Measurements from ENCODE around the gene PLSCR3. TPM values are rescaled to one million over a fixed set of nuclear protein-coding genes. Genes with fewer than 3 reads are reported as not detected.

The PLSCR3 gene
- total RNA-seq, 4 donors from 2014 or later: 9.1 to 21.3 (median 16.2) TPM

GRCh38 chr17:7408863-7409262 lies 14.5 kb upstream of the PLSCR3 start:
- TF ChIP-seq, protein P1, sequence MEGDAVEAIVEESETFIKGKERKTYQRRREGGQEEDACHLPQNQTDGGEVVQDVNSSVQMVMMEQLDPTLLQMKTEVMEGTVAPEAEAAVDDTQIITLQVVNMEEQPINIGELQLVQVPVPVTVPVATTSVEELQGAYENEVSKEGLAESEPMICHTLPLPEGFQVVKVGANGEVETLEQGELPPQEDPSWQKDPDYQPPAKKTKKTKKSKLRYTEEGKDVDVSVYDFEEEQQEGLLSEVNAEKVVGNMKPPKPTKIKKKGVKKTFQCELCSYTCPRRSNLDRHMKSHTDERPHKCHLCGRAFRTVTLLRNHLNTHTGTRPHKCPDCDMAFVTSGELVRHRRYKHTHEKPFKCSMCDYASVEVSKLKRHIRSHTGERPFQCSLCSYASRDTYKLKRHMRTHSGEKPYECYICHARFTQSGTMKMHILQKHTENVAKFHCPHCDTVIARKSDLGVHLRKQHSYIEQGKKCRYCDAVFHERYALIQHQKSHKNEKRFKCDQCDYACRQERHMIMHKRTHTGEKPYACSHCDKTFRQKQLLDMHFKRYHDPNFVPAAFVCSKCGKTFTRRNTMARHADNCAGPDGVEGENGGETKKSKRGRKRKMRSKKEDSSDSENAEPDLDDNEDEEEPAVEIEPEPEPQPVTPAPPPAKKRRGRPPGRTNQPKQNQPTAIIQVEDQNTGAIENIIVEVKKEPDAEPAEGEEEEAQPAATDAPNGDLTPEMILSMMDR (IDR thresholded peaks at IDR 0.05; ENCODE audit: low read depth): no peak

- TF ChIP-seq, protein P1 (IDR thresholded peaks at IDR 0.05; ENCODE audit: low read depth): no peak
Observed at GRCh38 chr17:7408252-7408727, 14.0 kb upstream of the PLSCR3 start.

GRCh38 chr17:7407485-7408251 lies 13.3 kb upstream of the PLSCR3 start, which contains the start of gene NLGN2:
TSS of gene NLGN2 (plus strand) at chr17:7407845. CDS start at chr17:7408256, 411 bp downstream.
- TF ChIP-seq, protein P1 (IDR thresholded peaks at IDR 0.05; ENCODE audit: low read depth): no peak

GRCh38 chr17:7407082-7407481 lies 12.8 kb upstream of the PLSCR3 start:
- TF ChIP-seq, protein P1 (IDR thresholded peaks at IDR 0.05; ENCODE audit: low read depth): no peak

GRCh38 chr17:7406235-7406825 lies 12.0 kb upstream of the PLSCR3 start:
- TF ChIP-seq, protein P1 (IDR thresholded peaks at IDR 0.05; ENCODE audit: low read depth): no peak

DNA sequence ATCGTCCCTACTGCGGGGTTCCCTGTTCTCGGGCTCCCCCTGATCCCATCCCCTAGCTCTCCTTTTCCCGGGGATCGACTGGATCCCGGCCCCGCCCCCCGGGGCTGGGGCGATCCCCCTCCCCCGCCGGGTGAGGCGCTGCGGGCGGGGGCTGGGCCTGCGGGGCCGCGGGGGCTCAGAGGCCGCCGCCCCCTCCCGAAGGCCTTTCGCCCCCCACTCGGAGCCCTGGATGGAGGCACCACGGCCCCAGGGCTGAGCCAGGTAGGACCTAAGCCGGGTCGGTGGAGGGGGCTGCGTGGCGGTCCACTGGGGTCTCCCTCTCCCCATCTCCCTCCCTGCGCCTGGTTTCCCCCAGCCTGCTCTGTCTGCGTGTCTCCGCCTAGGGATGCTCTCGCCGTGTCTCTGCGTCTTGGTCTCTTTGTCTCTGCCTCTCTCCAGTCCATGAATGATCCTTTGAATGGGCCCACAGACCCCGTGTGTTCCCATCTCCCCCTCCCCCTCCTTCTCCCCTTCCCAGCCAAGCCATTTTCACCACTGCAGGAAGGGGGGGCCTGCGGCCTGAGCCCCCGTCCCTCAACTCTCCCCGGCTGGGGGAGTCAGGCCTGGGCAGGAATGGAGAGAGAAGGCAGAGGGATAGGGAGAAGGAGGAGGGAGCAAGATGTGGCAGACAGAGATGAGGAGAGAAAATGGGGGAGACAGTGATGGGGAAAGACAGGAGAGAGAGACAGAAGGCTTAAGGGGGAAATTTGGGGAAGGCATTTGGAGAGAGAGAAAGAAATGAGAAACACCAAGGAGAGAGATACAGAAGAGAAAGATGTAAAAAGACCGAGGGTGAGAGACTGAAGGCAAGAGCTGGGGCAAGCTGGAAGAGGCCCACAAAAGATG lies 11.3 kb upstream of the PLSCR3 start:
- TF ChIP-seq, protein P1 (IDR thresholded peaks at IDR 0.05; ENCODE audit: low read depth): no peak

Measured in subcutaneous adipose tissue (tissue), 4 donors.